GM23248 (cell line): ENCODE data around the gene KDM7A. TPM values are rescaled to one million over a fixed set of nuclear protein-coding genes. Genes with fewer than 3 reads are reported as not detected.

Experiments used
- DNase-seq: peaks from one replicate; pipeline ENCODE4 v3.0.0-alpha.2; 2015
- H2AFZ ChIP-seq: fragments of 200-600 bp; sonication (generic); 2 replicates; pipeline ENCODE4 v1.6.1; 2016; ENCODE audit warnings: antibody characterized with exemption
- H3F3A ChIP-seq: fragments of 200-600 bp; sonication (generic); 2 replicates; pipeline ENCODE4 v1.6.1; 2016; ENCODE audit warnings: mild to moderate bottlenecking, antibody characterized with exemption, mixed run types; ENCODE audit not compliant: insufficient read depth
- H3K27ac ChIP-seq: fragments of 200-600 bp; sonication (generic); 2 replicates; pipeline ENCODE4 v1.5.1; 2016; ENCODE audit warnings: mild to moderate bottlenecking
- H3K27me3 ChIP-seq: fragments of 200-600 bp; sonication (generic); replicated peaks from 2 replicates; pipeline ENCODE4 v1.6.1; 2016; ENCODE audit warnings: mild to moderate bottlenecking; ENCODE audit not compliant: insufficient read depth
- H3K36me3 ChIP-seq: fragments of 200-600 bp; sonication (generic); 2 replicates; pipeline ENCODE4 v1.6.1; 2016; ENCODE audit warnings: low read depth, mild to moderate bottlenecking
- H3K4me1 ChIP-seq: fragments of 200-600 bp; sonication (generic); 2 replicates; pipeline ENCODE4 v1.6.1; 2016; ENCODE audit warnings: mild to moderate bottlenecking; ENCODE audit not compliant: insufficient read depth
- H3K4me2 ChIP-seq: fragments of 200-600 bp; sonication (generic); one replicate; pipeline ENCODE4 v1.6.1; 2016; ENCODE audit warnings: mild to moderate bottlenecking; ENCODE audit not compliant: unreplicated experiment
- H3K4me3 ChIP-seq: fragments of 200-600 bp; sonication (generic); 2 replicates; pipeline ENCODE4 v1.5.1; 2016; ENCODE audit warnings: mild to moderate bottlenecking
- H3K79me2 ChIP-seq: fragments of 200-600 bp; sonication (generic); 2 replicates; pipeline ENCODE4 v1.6.1; 2016; ENCODE audit warnings: mild to moderate bottlenecking; ENCODE audit not compliant: insufficient read depth
- H3K9ac ChIP-seq: fragments of 200-600 bp; sonication (generic); 2 replicates; pipeline ENCODE4 v1.6.1; 2016; ENCODE audit warnings: mild to moderate bottlenecking
- H3K9me2 ChIP-seq: fragments of 200-600 bp; sonication (generic); 2 replicates; pipeline ENCODE4 v1.6.1; 2016; ENCODE audit warnings: mixed run types, mild to moderate bottlenecking, moderate library complexity; ENCODE audit not compliant: insufficient read depth
- H3K9me3 ChIP-seq: fragments of 200-600 bp; sonication (generic); one replicate; pipeline ENCODE4 v1.6.1; 2017; ENCODE audit warnings: low read depth
- H4K20me1 ChIP-seq: fragments of 200-600 bp; sonication (generic); 2 replicates; pipeline ENCODE4 v1.6.0; 2016; ENCODE audit not compliant: insufficient read depth
- EZH2 ChIP-seq: fragments of 200-600 bp; sonication (generic); IDR thresholded peaks from 2 replicates; pipeline ENCODE4 v1.6.1; 2018; ENCODE audit warnings: antibody characterized with exemption, mild to moderate bottlenecking; ENCODE audit not compliant: insufficient read depth, poor library complexity, severe bottlenecking
- EZH2phosphoT487 ChIP-seq: fragments of 200-600 bp; sonication (generic); IDR thresholded peaks from 2 replicates; pipeline ENCODE4 v1.6.1; 2018; ENCODE audit warnings: antibody characterized with exemption, moderate library complexity, mild to moderate bottlenecking, low read depth; ENCODE audit not compliant: insufficient read depth
- WGBS, 2 experiments: methylation state at CpG; one replicate each; pipeline ENCODE4 v1.1.6; 2015 to 2017; ENCODE audit warnings: low lambda C conversion rate in 2 of 2, low coverage in 1 of 2; ENCODE audit errors: missing lambda C conversion rate in 2 of 2; 5-methylcytosine and 5-hydroxymethylcytosine counted together
- in situ Hi-C: fragments of 300-500 bp; cut with MboI; formaldehyde crosslinking; loops from 2 replicates; pipeline ENCODE4 v1.15.0; 2020
- polyA plus RNA-seq: library from polyadenylated mRNA; unstranded; fragments of >200 nt; fragmentation: Nextera tagmentation; extraction: Ambion mirVana; gene quantifications from 2 replicates; pipeline ENCODE4 v1.2.1, GENCODE V29; 2016
- total RNA-seq: library from RNA; depleted of rRNA; stranded (reverse); fragments of >200 nt; shearing (Covaris generic); gene quantifications from 2 replicates; pipeline ENCODE4 v1.2.3, GENCODE V29; 2014

Gene KDM7A
- total and polyA plus RNA-seq, 2 experiments from 2014 or later = 2.3 to 6.7 TPM

- H3K4me2 ChIP-seq = no peak overlapping the region
- no peaks in the 10 kb centered on the region for H3K27me3 ChIP-seq
- H3K4me1 ChIP-seq = no peaks in the 10 kb centered on the region
- H3K9ac ChIP-seq = no peak overlapping the region
- H3K9me3 ChIP-seq = no peaks in the 10 kb centered on the region
- TF ChIP-seq EZH2 (no peak), EZH2phosphoT487 (no peak)
- H3K9me2 ChIP-seq = no peaks in the 10 kb centered on the region
- in situ Hi-C loops = no loop called here
- DNase-seq = no peak
- no peaks in the 10 kb centered on the region for H3F3A ChIP-seq
- H4K20me1 ChIP-seq = no peaks in the 10 kb centered on the region
- H3K4me3 ChIP-seq = no peak overlapping the region
- H3K79me2 ChIP-seq = no peaks in the 10 kb centered on the region
- no peak overlapping the region for H2AFZ ChIP-seq
- H3K27ac ChIP-seq = no peak overlapping the region
- H3K36me3 ChIP-seq = no peaks in the 10 kb centered on the region
Observed at GRCh38 chr7:140051820-140052219, 125.0 kb downstream of the KDM7A start.

- no peak overlapping the region for H3K27ac ChIP-seq
- no peaks in the 10 kb centered on the region for H3K79me2 ChIP-seq
- in situ Hi-C loops = no loop called here
- no peaks in the 10 kb centered on the region for H4K20me1 ChIP-seq
- no peak overlapping the region for H3K4me2 ChIP-seq
- H3K4me3 ChIP-seq = no peak overlapping the region
- WGBS, 2 experiments = 100% methylated on average over 3 of the region's 3 CpGs
- H3K36me3 ChIP-seq = no peaks in the 10 kb centered on the region
- TF ChIP-seq EZH2 (no peak), EZH2phosphoT487 (no peak)
- H3F3A ChIP-seq = no peaks in the 10 kb centered on the region
- no peak overlapping the region for H3K9ac ChIP-seq
- no peak for DNase-seq
- no peaks in the 10 kb centered on the region for H3K4me1 ChIP-seq
- no peaks in the 10 kb centered on the region for H3K9me2 ChIP-seq
- H3K9me3 ChIP-seq = no peaks in the 10 kb centered on the region
- H3K27me3 ChIP-seq = no peaks in the 10 kb centered on the region
- no peak overlapping the region for H2AFZ ChIP-seq
Observed at GRCh38 chr7:140050100-140050499, 126.7 kb downstream of the KDM7A start.

GRCh38 chr7:140049339-140050024 lies 127.3 kb downstream of the KDM7A start:
- Histone ChIP-seq H3K4me1 (no peaks in the 10 kb centered on the region), H3K9me3 (no peaks in the 10 kb centered on the region), H3K79me2 (no peaks in the 10 kb centered on the region), H3K4me2 (no peak overlapping the region), H3K27ac (no peak overlapping the region), H4K20me1 (no peaks in the 10 kb centered on the region), H2AFZ (no peak overlapping the region), H3F3A (no peaks in the 10 kb centered on the region), H3K9ac (no peak overlapping the region), H3K9me2 (no peaks in the 10 kb centered on the region), H3K4me3 (no peak overlapping the region), H3K27me3 (no peaks in the 10 kb centered on the region), H3K36me3 (no peaks in the 10 kb centered on the region)
- no peak for TF ChIP-seq EZH2phosphoT487
- 72 to 75% methylated on average over 5 of the region's 5 CpGs for WGBS, 2 experiments
- DNase-seq = no peak
- in situ Hi-C loops = no loop called here

GRCh38 chr7:140048989-140049338 lies 127.8 kb downstream of the KDM7A start:
- H3K9ac ChIP-seq = no peak overlapping the region
- 75 to 80% methylated on average over 1 of the region's 1 CpG for WGBS, 2 experiments
- H3K9me3 ChIP-seq = no peaks in the 10 kb centered on the region
- no peak overlapping the region for H3K4me3 ChIP-seq
- H3K4me2 ChIP-seq = no peak overlapping the region
- H3K79me2 ChIP-seq = no peaks in the 10 kb centered on the region
- H3K4me1 ChIP-seq = no peaks in the 10 kb centered on the region
- no peaks in the 10 kb centered on the region for H3K36me3 ChIP-seq
- H4K20me1 ChIP-seq = no peaks in the 10 kb centered on the region
- no peak overlapping the region for H2AFZ ChIP-seq
- no peak overlapping the region for H3K27ac ChIP-seq
- H3F3A ChIP-seq = no peaks in the 10 kb centered on the region
- TF ChIP-seq EZH2 = no peak
- no peak for TF ChIP-seq EZH2phosphoT487
- in situ Hi-C loops = no loop called here
- H3K27me3 ChIP-seq = no peaks in the 10 kb centered on the region
- DNase-seq = no peak
- no peaks in the 10 kb centered on the region for H3K9me2 ChIP-seq

- WGBS, 2 experiments = 87 to 88% methylated on average over 4 of the region's 4 CpGs
- Histone ChIP-seq H2AFZ (no peak overlapping the region), H3K27me3 (no peaks in the 10 kb centered on the region), H3K36me3 (no peaks in the 10 kb centered on the region), H3K9ac (no peak overlapping the region), H3K79me2 (no peaks in the 10 kb centered on the region), H4K20me1 (no peaks in the 10 kb centered on the region), H3K9me2 (no peaks in the 10 kb centered on the region), H3F3A (no peaks in the 10 kb centered on the region), H3K27ac (no peak overlapping the region), H3K9me3 (no peaks in the 10 kb centered on the region), H3K4me2 (no peak overlapping the region), H3K4me3 (no peak overlapping the region), H3K4me1 (no peaks in the 10 kb centered on the region)
- no peak for DNase-seq
- TF ChIP-seq EZH2phosphoT487 (no peak), EZH2 (no peak)
- in situ Hi-C loops = no loop called here
Observed at GRCh38 chr7:140048138-140048537, 128.6 kb downstream of the KDM7A start.
